Smooth muscle cell (in vitro differentiated cells): Measurements from ENCODE around the gene PPP1R10. TPM values are rescaled to one million over a fixed set of nuclear protein-coding genes. Genes with fewer than 3 reads are reported as not detected.

Source experiments
- DNase-seq: peaks from one replicate; lab custom pipeline; 2025; ENCODE audit not compliant: unreplicated experiment; lab: John Stamatoyannopoulos, UW
- H2AFZ ChIP-seq: fragments of 200-600 bp; sonication (generic); 2 replicates; pipeline ENCODE4 v1.6.0; 2016; ENCODE audit warnings: antibody characterized with exemption, low read depth, mild to moderate bottlenecking
- H3F3A ChIP-seq: fragments of 200-600 bp; sonication (generic); 2 replicates; pipeline ENCODE4 v1.6.0; 2017; ENCODE audit warnings: antibody characterized with exemption, low read depth
- H3K27ac ChIP-seq: fragments of 200-600 bp; sonication (generic); 2 replicates; pipeline ENCODE4 v1.5.1; 2016; ENCODE audit warnings: low read depth, mild to moderate bottlenecking
- H3K27me3 ChIP-seq: fragments of 200-600 bp; sonication (generic); 2 replicates; pipeline ENCODE4 v1.6.1; 2016; ENCODE audit warnings: low read depth, mild to moderate bottlenecking
- H3K36me3 ChIP-seq: fragments of 200-600 bp; sonication (generic); 2 replicates; pipeline ENCODE4 v1.5.1; 2016; ENCODE audit warnings: low read depth
- H3K4me1 ChIP-seq: fragments of 200-600 bp; sonication (generic); 2 replicates; pipeline ENCODE4 v1.5.1; 2016; ENCODE audit warnings: low read depth
- H3K4me2 ChIP-seq: fragments of 200-600 bp; sonication (generic); 2 replicates; pipeline ENCODE4 v1.6.0; 2016; ENCODE audit warnings: mild to moderate bottlenecking
- H3K4me3 ChIP-seq: fragments of 200-600 bp; sonication (generic); 2 replicates; pipeline ENCODE4 v1.5.1; 2016; ENCODE audit warnings: mild to moderate bottlenecking
- H3K79me2 ChIP-seq: fragments of 200-600 bp; sonication (generic); 2 replicates; pipeline ENCODE4 v1.6.0; 2016; ENCODE audit warnings: low read depth, mild to moderate bottlenecking
- H3K9ac ChIP-seq: fragments of 200-600 bp; sonication (generic); 2 replicates; pipeline ENCODE4 v1.6.0; 2016; ENCODE audit warnings: low read depth
- H3K9me3 ChIP-seq: fragments of 200-600 bp; sonication (generic); replicated peaks from 2 replicates; pipeline ENCODE4 v1.5.1; 2016; ENCODE audit warnings: low read depth
- H4K20me1 ChIP-seq: fragments of 200-600 bp; sonication (generic); 2 replicates; pipeline ENCODE4 v1.6.0; 2016; ENCODE audit warnings: low read depth
- WGBS: methylation state at CpG from one replicate; pipeline ENCODE4 v1.1.7; 2016; ENCODE audit warnings: low lambda C conversion rate; 5-methylcytosine and 5-hydroxymethylcytosine counted together
- polyA plus RNA-seq: library from polyadenylated mRNA; unstranded; fragments of >200 nt; fragmentation: Nextera tagmentation; extraction: Ambion mirVana; gene quantifications from 2 replicates; pipeline ENCODE4 v1.2.1, GENCODE V29; 2016
- total RNA-seq: library from RNA; depleted of rRNA; stranded (reverse); fragments of >200 nt; gene quantifications from 2 replicates; pipeline ENCODE4 v1.2.3, GENCODE V29; 2014
- TF ChIP-seq, protein P1 (sequence below): fragments of 200-600 bp; sonication (generic); IDR thresholded peaks from 2 replicates; pipeline ENCODE4 v1.5.1; 2017; ENCODE audit warnings: borderline replicate concordance, mild to moderate bottlenecking, antibody characterized with exemption; ENCODE audit not compliant: insufficient read depth, poor library complexity, severe bottlenecking

The PPP1R10 gene
- total and polyA plus RNA-seq, 2 experiments from 2014 or later, result 36.1 to 65.1 TPM

DNA sequence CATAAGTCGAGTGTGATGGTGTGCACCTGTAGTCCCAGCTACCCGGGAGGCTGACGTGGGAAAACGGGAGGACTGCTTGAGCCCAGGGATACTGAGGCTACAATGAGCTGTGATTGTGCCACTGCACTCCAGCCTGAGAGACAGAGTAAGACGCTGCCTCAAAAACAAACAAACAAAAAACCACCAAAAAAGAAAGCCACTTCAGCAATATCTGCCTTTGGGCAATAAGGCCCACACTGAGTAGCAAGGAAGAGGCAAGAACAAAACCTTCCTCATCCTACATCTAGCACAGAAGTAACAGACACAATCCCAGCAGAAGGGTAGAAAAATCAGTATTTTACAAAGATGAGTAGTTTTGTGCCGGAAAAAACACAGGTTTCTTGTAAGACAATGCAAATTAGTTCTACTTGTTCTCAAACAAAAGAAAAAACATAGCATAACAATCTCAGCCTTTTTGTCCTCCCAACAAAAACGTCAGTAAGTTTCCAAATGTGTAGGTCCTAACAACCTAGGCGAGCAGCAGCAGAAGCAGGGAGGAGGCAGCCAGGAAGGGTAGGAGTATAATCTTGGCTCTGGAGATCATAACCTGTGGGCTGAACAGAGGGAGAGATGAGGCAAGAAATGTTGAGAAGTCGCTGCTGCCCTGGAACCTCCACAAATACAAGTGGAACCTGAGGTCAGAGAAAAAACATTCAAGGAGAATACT, 5.7 kb downstream of the PPP1R10 start:
- TF ChIP-seq, protein P1, sequence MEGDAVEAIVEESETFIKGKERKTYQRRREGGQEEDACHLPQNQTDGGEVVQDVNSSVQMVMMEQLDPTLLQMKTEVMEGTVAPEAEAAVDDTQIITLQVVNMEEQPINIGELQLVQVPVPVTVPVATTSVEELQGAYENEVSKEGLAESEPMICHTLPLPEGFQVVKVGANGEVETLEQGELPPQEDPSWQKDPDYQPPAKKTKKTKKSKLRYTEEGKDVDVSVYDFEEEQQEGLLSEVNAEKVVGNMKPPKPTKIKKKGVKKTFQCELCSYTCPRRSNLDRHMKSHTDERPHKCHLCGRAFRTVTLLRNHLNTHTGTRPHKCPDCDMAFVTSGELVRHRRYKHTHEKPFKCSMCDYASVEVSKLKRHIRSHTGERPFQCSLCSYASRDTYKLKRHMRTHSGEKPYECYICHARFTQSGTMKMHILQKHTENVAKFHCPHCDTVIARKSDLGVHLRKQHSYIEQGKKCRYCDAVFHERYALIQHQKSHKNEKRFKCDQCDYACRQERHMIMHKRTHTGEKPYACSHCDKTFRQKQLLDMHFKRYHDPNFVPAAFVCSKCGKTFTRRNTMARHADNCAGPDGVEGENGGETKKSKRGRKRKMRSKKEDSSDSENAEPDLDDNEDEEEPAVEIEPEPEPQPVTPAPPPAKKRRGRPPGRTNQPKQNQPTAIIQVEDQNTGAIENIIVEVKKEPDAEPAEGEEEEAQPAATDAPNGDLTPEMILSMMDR, result no peak
- peaks cover 42% of the 10 kb centered on the region for H3F3A ChIP-seq
- no peak overlapping the region for H3K9ac ChIP-seq
- no peaks in the 10 kb centered on the region for H3K27me3 ChIP-seq
- H3K4me2 ChIP-seq, result no peak overlapping the region
- peaks cover 21% of the 10 kb centered on the region for H3K79me2 ChIP-seq
- DNase-seq, result no peak
- peaks cover 13% of the 10 kb centered on the region for H3K4me1 ChIP-seq
- peaks cover 85% of the 10 kb centered on the region for H4K20me1 ChIP-seq
- peak overlapping the region; percentile 95 for H3K27ac ChIP-seq
- no peak overlapping the region for H2AFZ ChIP-seq
- WGBS, result 83% methylated on average over 9 of the region's 9 CpGs
- no peaks in the 10 kb centered on the region for H3K9me3 ChIP-seq
- peaks cover 15% of the 10 kb centered on the region for H3K36me3 ChIP-seq
- H3K4me3 ChIP-seq, result no peak overlapping the region

DNA sequence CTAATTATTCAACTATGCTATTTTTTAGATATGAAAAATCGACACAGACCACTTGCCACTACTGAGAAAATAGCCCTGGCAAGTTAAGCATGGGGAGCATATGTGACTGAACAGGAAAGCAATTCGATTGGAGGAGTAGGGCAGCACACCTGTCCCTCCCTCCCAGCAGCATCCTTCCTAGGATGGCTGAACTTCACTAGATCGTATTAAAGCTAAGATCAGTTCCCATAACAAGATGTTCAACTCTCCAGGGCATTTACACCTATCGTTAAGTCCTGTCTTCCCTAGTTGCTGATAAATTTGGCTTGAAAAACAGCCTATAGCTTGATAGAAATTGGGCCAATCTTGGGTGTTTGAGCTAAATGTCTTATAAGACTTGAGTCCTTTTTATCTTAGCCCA, 7.0 kb downstream of the PPP1R10 start:
- peaks cover 37% of the 10 kb centered on the region for H3F3A ChIP-seq
- H3K27ac ChIP-seq, result peak overlapping the region; percentile 14
- 97% methylated on average over 4 of the region's 4 CpGs for WGBS
- H3K36me3 ChIP-seq, result peaks cover 19% of the 10 kb centered on the region
- no peak overlapping the region for H3K4me3 ChIP-seq
- H3K27me3 ChIP-seq, result no peaks in the 10 kb centered on the region
- H3K79me2 ChIP-seq, result peaks cover 15% of the 10 kb centered on the region
- peaks cover 95% of the 10 kb centered on the region for H4K20me1 ChIP-seq
- no peak for DNase-seq
- no peaks in the 10 kb centered on the region for H3K9me3 ChIP-seq
- no peak overlapping the region for H3K9ac ChIP-seq
- H3K4me1 ChIP-seq, result peaks cover 13% of the 10 kb centered on the region
- H3K4me2 ChIP-seq, result no peak overlapping the region
- TF ChIP-seq, protein P1, result no peak
- no peak overlapping the region for H2AFZ ChIP-seq

DNA sequence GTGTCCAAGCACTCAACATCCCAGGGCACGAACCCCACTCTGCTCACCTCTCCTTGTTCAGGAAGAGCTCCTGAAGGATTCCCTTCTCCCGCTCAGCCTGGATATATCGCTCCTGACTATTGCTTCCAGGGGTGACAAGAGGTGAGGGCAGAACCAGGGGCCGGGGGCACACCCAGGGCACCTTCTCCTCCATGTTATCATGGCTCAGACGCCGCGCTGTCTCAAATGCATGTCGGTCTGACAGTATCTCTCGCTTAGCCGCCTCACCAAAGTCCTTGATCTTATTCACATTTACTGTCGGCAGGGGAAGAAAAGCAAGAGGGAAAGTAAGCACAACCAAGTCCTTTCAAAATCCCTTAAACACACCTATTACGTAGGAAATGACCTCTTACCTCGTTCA, 13.1 kb downstream of the PPP1R10 start:
- Histone ChIP-seq H3K4me3 (no peak overlapping the region), H3K9ac (no peak overlapping the region), H3K27ac (no peak overlapping the region), H4K20me1 (peaks cover 94% of the 10 kb centered on the region), H3K4me1 (no peaks in the 10 kb centered on the region), H3K36me3 (peaks cover 39% of the 10 kb centered on the region), H2AFZ (no peak overlapping the region), H3K79me2 (peaks cover 15% of the 10 kb centered on the region), H3F3A (peaks cover 54% of the 10 kb centered on the region), H3K27me3 (no peaks in the 10 kb centered on the region), H3K9me3 (no peaks in the 10 kb centered on the region), H3K4me2 (no peak overlapping the region)
- WGBS, result 98% methylated on average over 13 of the region's 13 CpGs
- no peak for DNase-seq
- TF ChIP-seq, protein P1, result no peak
